ENCODE data around the gene NCKAP5. TPM values are rescaled to one million over a fixed set of nuclear protein-coding genes. Genes with fewer than 3 reads are reported as not detected.

The NCKAP5 gene
- total RNA-seq, 4 donors from 2014 or later: 0.55 to 6.6 (median 3.3) TPM; not detected in 1

- intact Hi-C loops (cut with DNase I; ENCODE audit: low total_unique reads): no loop called here
These were observed 913.3 kb downstream of the NCKAP5 start for GRCh38 chr2:132654968-132655367.

GRCh38 chr2:132654335-132654734 lies 913.9 kb downstream of the NCKAP5 start:
- no peaks in the 10 kb centered on the region for H3K4me1 ChIP-seq
- intact Hi-C loops (cut with DNase I; ENCODE audit: low total_unique reads): no loop called here
- no peaks in the 10 kb centered on the region for H3K9me3 ChIP-seq
- H3K27ac ChIP-seq: no peak overlapping the region
- DNase-seq: no peak
- no peaks in the 10 kb centered on the region for H3K27me3 ChIP-seq
- H3K4me3 ChIP-seq: no peak overlapping the region
- TF ChIP-seq CTCF (IDR thresholded peaks at IDR 0.05): no peak
- no peak for TF ChIP-seq POLR2A (IDR thresholded peaks at IDR 0.05)
- no peaks in the 10 kb centered on the region for H3K36me3 ChIP-seq

More at GRCh38 chr2:132654968-132655367, 913.3 kb downstream of the NCKAP5 start:
- no peak for TF ChIP-seq CTCF (IDR thresholded peaks at IDR 0.05)
- no peak for TF ChIP-seq POLR2A (IDR thresholded peaks at IDR 0.05)
- Histone ChIP-seq H3K4me1 (no peaks in the 10 kb centered on the region), H3K4me3 (no peak overlapping the region), H3K9me3 (no peaks in the 10 kb centered on the region), H3K36me3 (no peaks in the 10 kb centered on the region), H3K27me3 (no peaks in the 10 kb centered on the region), H3K27ac (no peak overlapping the region)
- DNase-seq: no peak

GRCh38 chr2:132652474-132652873 lies 915.8 kb downstream of the NCKAP5 start:
- Histone ChIP-seq H3K27ac (no peak overlapping the region), H3K4me3 (no peak overlapping the region), H3K4me1 (no peaks in the 10 kb centered on the region), H3K9me3 (no peaks in the 10 kb centered on the region), H3K36me3 (no peaks in the 10 kb centered on the region), H3K27me3 (no peaks in the 10 kb centered on the region)
- intact Hi-C loops (cut with DNase I; ENCODE audit: low total_unique reads): no loop called here
- no peak for DNase-seq
- TF ChIP-seq POLR2A (IDR thresholded peaks at IDR 0.05) (no peak), CTCF (IDR thresholded peaks at IDR 0.05) (no peak)

GRCh38 chr2:132651115-132652045 lies 916.9 kb downstream of the NCKAP5 start:
- intact Hi-C loops (cut with DNase I; ENCODE audit: low total_unique reads): no loop called here
- H3K9me3 ChIP-seq: no peaks in the 10 kb centered on the region
- H3K4me3 ChIP-seq: no peak overlapping the region
- no peaks in the 10 kb centered on the region for H3K4me1 ChIP-seq
- no peak for DNase-seq
- no peaks in the 10 kb centered on the region for H3K36me3 ChIP-seq
- no peak overlapping the region for H3K27ac ChIP-seq
- H3K27me3 ChIP-seq: no peaks in the 10 kb centered on the region
- TF ChIP-seq POLR2A (IDR thresholded peaks at IDR 0.05): no peak
- TF ChIP-seq CTCF (IDR thresholded peaks at IDR 0.05): no peak

- no peaks in the 10 kb centered on the region for H3K9me3 ChIP-seq
- no peak overlapping the region for H3K27ac ChIP-seq
- no peak for DNase-seq
- no peak overlapping the region for H3K4me3 ChIP-seq
- H3K36me3 ChIP-seq: no peaks in the 10 kb centered on the region
- H3K4me1 ChIP-seq: no peaks in the 10 kb centered on the region
- intact Hi-C loops (cut with DNase I; ENCODE audit: low total_unique reads): no loop called here
- H3K27me3 ChIP-seq: no peaks in the 10 kb centered on the region
- TF ChIP-seq CTCF (IDR thresholded peaks at IDR 0.05) (no peak), POLR2A (IDR thresholded peaks at IDR 0.05) (no peak)
These were observed 921.6 kb downstream of the NCKAP5 start for GRCh38 chr2:132646540-132647108.
